Measurements from ENCODE around the gene PTEN. TPM values are rescaled to one million over a fixed set of nuclear protein-coding genes. Genes with fewer than 3 reads are reported as not detected.

Gene PTEN
- total RNA-seq, 1 donor, result 169 TPM

GRCh38 chr10:87872828-87873227 is 9.4 kb downstream of the PTEN start:
- Histone ChIP-seq H3K9me3 (ENCODE audit: low read depth, low read length) (no peaks in the 10 kb centered on the region), H3K27me3 (ENCODE audit: insufficient read depth, low read length) (no peaks in the 10 kb centered on the region), H3K79me2 (ENCODE audit: insufficient read depth, low read length) (peaks cover 98% of the 10 kb centered on the region), H2AFZ (ENCODE audit: low read length) (no peak overlapping the region), H3K36me3 (ENCODE audit: insufficient read depth, low read length) (no peaks in the 10 kb centered on the region), H3K4me2 (ENCODE audit: insufficient read depth, low read length) (no peak overlapping the region), H3K27ac (ENCODE audit: low read depth, low read length) (no peak overlapping the region), H3K4me3 (ENCODE audit: insufficient read depth, low read length) (no peak overlapping the region), H4K20me1 (ENCODE audit: insufficient read depth, low read length) (peaks cover 30% of the 10 kb centered on the region), H3K4me1 (ENCODE audit: insufficient read depth, low read length) (peaks cover 31% of the 10 kb centered on the region)
- no peak for DNase-seq (ENCODE audit: insufficient read length, low spot score, missing footprints)
- no peak for TF ChIP-seq CTCF (IDR thresholded peaks at IDR 0.05; ENCODE audit: extremely low read depth, low read depth, low read length)

- Histone ChIP-seq H3K79me2 (ENCODE audit: insufficient read depth, low read length) (peaks cover 98% of the 10 kb centered on the region), H4K20me1 (ENCODE audit: insufficient read depth, low read length) (peaks cover 23% of the 10 kb centered on the region), H3K27me3 (ENCODE audit: insufficient read depth, low read length) (no peaks in the 10 kb centered on the region), H3K4me1 (ENCODE audit: insufficient read depth, low read length) (peaks cover 23% of the 10 kb centered on the region), H3K4me2 (ENCODE audit: insufficient read depth, low read length) (peak overlapping the region; percentile 44), H3K36me3 (ENCODE audit: insufficient read depth, low read length) (no peaks in the 10 kb centered on the region), H3K27ac (ENCODE audit: low read depth, low read length) (no peak overlapping the region), H3K9me3 (ENCODE audit: low read depth, low read length) (no peaks in the 10 kb centered on the region), H3K4me3 (ENCODE audit: insufficient read depth, low read length) (no peak overlapping the region), H2AFZ (ENCODE audit: low read length) (no peak overlapping the region)
- DNase-seq (ENCODE audit: insufficient read length, low spot score, missing footprints), result no peak
- TF ChIP-seq CTCF (IDR thresholded peaks at IDR 0.05; ENCODE audit: extremely low read depth, low read depth, low read length), result no peak
Measured at GRCh38 chr10:87873656-87874055, 10.2 kb downstream of the PTEN start.

GRCh38 chr10:87875929-87876571 is 12.6 kb downstream of the PTEN start:
- Histone ChIP-seq H3K4me2 (ENCODE audit: insufficient read depth, low read length) (no peak overlapping the region), H3K27ac (ENCODE audit: low read depth, low read length) (no peak overlapping the region), H3K36me3 (ENCODE audit: insufficient read depth, low read length) (no peaks in the 10 kb centered on the region), H3K79me2 (ENCODE audit: insufficient read depth, low read length) (peaks cover 95% of the 10 kb centered on the region), H4K20me1 (ENCODE audit: insufficient read depth, low read length) (peaks cover 12% of the 10 kb centered on the region), H3K27me3 (ENCODE audit: insufficient read depth, low read length) (no peaks in the 10 kb centered on the region), H3K4me1 (ENCODE audit: insufficient read depth, low read length) (peaks cover 20% of the 10 kb centered on the region), H2AFZ (ENCODE audit: low read length) (no peak overlapping the region), H3K4me3 (ENCODE audit: insufficient read depth, low read length) (no peak overlapping the region), H3K9me3 (ENCODE audit: low read depth, low read length) (no peaks in the 10 kb centered on the region)
- TF ChIP-seq CTCF (IDR thresholded peaks at IDR 0.05; ENCODE audit: extremely low read depth, low read depth, low read length), result no peak
- DNase-seq (ENCODE audit: insufficient read length, low spot score, missing footprints), result no peak

- Histone ChIP-seq H4K20me1 (ENCODE audit: insufficient read depth, low read length) (peaks cover 13% of the 10 kb centered on the region), H3K4me3 (ENCODE audit: insufficient read depth, low read length) (no peak overlapping the region), H2AFZ (ENCODE audit: low read length) (no peak overlapping the region), H3K4me2 (ENCODE audit: insufficient read depth, low read length) (no peak overlapping the region), H3K36me3 (ENCODE audit: insufficient read depth, low read length) (no peaks in the 10 kb centered on the region), H3K79me2 (ENCODE audit: insufficient read depth, low read length) (peaks cover 92% of the 10 kb centered on the region), H3K4me1 (ENCODE audit: insufficient read depth, low read length) (peaks cover 14% of the 10 kb centered on the region), H3K27me3 (ENCODE audit: insufficient read depth, low read length) (no peaks in the 10 kb centered on the region), H3K27ac (ENCODE audit: low read depth, low read length) (no peak overlapping the region), H3K9me3 (ENCODE audit: low read depth, low read length) (no peaks in the 10 kb centered on the region)
- no peak for TF ChIP-seq CTCF (IDR thresholded peaks at IDR 0.05; ENCODE audit: extremely low read depth, low read depth, low read length)
- no peak for DNase-seq (ENCODE audit: insufficient read length, low spot score, missing footprints)
Measured at GRCh38 chr10:87878664-87879459, 15.4 kb downstream of the PTEN start.

Data from osteoblast (primary cell).